HG02884 (cell line): ENCODE data around the gene PINK1.
A peak's percentile ranks its signal among the peaks of the same experiment; 100 is the strongest.
"Not testable (repeated sequence)": the region's sequence is repeated elsewhere in the genome, so short reads cannot be mapped to it uniquely, and the experiment has no call there.

ENCODE experiments used
- ATAC-seq: cut with Tn5 transposase; IDR thresholded peaks from one replicate; pipeline ENCODE4 v1.9.1; 2021; ENCODE audit warnings: mild to moderate bottlenecking, moderate library complexity; ENCODE audit not compliant: unreplicated experiment

Gene PINK1

DNA sequence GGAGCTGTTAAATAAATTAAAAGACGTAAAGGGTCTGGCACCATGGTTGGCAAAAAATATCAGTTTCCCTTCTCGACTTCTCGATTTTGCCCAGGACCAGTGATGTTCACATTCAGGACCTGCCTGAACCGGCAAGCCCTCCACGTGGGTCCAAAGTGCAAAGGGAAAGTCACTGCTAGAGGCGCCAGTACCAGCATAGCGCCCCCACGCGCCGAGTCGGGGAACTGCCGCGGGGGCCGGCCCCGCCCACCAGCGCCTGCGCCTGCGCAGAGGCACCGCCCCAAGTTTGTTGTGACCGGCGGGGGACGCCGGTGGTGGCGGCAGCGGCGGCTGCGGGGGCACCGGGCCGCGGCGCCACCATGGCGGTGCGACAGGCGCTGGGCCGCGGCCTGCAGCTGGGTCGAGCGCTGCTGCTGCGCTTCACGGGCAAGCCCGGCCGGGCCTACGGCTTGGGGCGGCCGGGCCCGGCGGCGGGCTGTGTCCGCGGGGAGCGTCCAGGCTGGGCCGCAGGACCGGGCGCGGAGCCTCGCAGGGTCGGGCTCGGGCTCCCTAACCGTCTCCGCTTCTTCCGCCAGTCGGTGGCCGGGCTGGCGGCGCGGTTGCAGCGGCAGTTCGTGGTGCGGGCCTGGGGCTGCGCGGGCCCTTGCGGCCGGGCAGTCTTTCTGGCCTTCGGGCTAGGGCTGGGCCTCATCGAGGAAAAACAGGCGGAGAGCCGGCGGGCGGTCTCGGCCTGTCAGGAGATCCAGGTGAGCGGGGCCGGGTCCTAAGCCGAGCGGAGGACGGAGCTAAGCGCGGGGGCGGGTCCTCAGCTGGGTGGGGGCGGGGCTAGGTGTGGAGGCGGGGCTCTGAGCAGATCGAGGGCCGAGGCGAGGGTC is at the start of gene PINK1:
PINK1 (plus strand) TSS at position 269 of the 875 bp plus-strand sequence; CDS start at position 360, 91 bp downstream.
- peak; percentile 45 for ATAC-seq

DNA sequence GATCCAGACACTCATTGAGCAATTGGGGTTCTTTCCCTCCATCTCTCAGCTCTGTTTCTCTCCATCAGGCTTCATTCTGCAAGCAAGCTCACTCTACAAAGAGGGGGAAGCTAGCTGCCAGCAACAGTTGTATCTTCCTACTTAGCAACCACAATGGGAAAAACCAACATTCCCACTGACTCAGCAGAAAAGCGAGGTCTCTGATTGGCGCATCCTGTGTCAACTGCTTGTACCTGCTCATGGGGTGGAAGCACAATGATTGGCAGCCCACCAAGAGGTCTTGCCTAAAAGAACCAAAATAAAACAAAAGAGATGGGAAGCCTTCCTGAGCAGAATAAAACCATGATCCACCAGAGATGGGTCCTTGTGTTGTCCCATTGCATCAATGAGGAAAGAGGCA is 48.4 kb upstream of the PINK1 start:
- no peak for ATAC-seq

GRCh38 chr1:20586953-20587660 is 46.2 kb upstream of the PINK1 start:
- ATAC-seq, result no peak

GRCh38 chr1:20587661-20588053 is 45.6 kb upstream of the PINK1 start:
- ATAC-seq, result no peak

GRCh38 chr1:20588634-20589225 is 44.5 kb upstream of the PINK1 start, which contains the start of gene CDA:
Gene CDA, plus strand, starts transcription at chr1:20589097. Its CDS starts 33 bp downstream, at chr1:20589130.
- ATAC-seq, result no peak

DNA sequence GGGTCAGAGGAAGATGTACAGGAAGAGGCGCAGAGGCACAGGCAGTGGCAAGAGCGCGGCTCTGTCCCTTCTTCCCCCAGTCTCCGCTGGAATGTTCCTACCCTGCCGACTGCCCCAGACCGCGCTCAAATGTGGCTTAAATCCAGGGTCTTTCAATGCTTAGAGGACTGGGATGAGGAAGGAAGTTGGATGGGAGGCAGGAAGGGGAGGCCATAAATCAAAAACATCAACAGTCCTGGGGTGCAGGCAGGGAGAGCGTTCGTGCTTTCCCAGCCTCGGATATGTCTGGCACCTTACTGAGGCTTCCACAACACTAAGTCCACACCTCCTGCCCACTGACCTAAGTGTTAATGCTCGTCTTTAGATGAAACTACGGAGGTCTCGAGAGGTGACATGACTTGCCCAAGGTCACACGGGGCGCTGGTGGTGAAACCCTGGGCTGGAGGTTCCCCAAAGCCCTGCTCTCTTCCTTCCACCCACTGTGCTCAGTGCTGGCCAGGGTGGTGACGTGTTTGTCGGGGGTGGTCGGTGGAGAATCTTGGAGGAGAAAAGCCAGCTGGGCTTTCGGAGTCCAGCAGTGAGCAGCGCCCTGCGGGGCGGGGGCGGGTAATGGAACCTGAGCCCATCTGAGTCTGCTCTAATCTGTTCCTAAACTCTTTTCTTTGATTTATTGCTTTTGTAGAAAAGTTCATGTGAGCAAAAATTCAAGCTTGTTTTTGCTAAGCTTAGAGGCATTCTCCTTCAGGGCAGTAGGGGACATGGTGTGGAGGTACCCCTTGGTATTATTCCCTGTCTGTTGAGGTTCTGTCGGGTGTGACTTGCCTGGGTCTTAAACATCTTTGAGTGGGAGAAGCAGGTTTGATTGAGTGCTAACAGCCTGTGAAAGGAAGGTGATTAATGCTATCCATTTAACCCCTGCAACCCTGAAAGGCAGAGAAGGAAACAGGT is 43.7 kb upstream of the PINK1 start:
- ATAC-seq, result no peak

DNA sequence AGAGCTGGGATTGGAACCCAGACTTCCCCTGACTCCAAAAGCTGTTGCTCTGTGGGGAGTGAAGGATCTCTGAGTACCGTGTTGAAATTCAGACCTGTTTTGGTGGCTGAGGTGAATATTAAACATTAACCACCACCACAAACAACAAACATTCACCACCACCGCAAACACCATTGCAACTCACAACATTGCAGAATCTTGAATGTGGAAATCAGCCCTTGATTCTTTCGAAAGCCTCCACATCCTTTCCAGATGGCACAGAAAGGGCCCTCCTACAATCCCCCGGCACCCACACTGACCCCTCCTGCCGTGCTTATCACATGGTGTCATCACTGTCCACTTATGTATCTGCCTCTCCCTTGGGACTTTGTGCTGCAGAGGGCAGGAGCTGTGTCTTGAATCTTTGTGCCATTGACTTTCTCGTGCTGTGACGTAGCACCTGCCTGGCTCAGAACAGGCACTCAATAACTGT is 42.9 kb upstream of the PINK1 start:
- no peak for ATAC-seq

DNA sequence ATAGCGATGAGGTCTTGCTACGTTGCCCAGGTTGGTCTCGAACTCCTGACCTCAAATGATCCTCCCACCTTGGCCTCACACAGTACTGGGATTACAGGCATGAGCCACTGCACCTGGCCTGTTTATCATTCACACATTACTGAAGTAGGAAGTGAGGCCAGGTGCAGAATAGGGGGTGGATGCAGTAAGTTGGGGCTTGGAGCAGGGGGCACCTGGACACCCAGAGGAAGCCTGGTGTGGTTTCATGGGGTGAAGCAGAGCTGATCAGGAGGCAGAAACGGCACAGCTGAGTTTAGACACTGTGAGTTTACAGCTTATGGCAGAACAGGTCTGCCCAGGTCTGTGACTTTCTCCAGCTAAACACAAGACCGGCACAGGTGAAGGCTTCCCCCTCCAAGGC is 39.5 kb upstream of the PINK1 start:
- no peak for ATAC-seq

- ATAC-seq, result no peak
Observed at GRCh38 chr1:20594746-20595145, 38.5 kb upstream of the PINK1 start.

- no peak for ATAC-seq
Observed at GRCh38 chr1:20596106-20596505, 37.2 kb upstream of the PINK1 start.

- ATAC-seq, result no peak
Observed at GRCh38 chr1:20597650-20598049, 35.6 kb upstream of the PINK1 start.

GRCh38 chr1:20600156-20600555 is 33.1 kb upstream of the PINK1 start:
- ATAC-seq, result no peak

DNA sequence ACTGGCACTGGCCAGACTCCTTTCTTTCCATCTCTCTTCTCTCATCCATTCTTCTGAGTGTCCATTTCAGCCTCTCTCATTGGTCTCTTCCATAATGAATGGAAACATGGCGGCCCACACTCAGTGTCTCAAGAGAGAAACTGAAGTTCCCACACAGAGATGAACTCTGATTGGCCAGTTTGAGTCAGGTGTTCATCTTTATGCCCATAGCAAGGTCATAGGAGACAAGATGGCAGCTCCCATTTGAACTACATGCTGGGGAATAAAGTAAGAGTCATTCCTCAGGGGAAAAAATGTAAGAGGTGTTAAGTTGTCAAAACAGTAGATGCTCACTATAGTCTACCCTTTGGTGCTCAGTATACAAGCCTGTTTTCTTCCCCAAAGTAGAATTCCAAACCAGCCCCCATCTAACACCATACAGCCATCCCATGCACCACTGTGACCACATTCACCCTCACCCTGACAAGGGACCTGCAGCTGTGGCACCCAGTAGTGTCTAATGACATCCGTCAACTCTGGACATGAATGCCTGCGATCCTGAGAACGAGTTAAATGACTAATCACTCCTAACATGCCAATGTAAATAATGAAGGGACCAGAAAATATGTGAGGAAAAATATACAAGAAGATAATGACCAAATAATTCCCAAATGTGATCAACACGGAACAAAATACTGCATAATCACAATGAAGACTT is 32.0 kb upstream of the PINK1 start:
- ATAC-seq, result no peak

- no peak for ATAC-seq
Observed at GRCh38 chr1:20602851-20603450, 30.3 kb upstream of the PINK1 start.

GRCh38 chr1:20603504-20604464 is 29.5 kb upstream of the PINK1 start:
- no peak for ATAC-seq

GRCh38 chr1:20604678-20605077 is 28.6 kb upstream of the PINK1 start:
- ATAC-seq, result no peak

- ATAC-seq, result not testable (repeated sequence)
Observed at GRCh38 chr1:20606801-20607570, 26.3 kb upstream of the PINK1 start.
